ENCODE data around the gene OPN1MW3.
A peak's percentile ranks its signal among the peaks of the same experiment; 100 is the strongest.
"Not testable (repeated sequence)": the region's sequence is repeated elsewhere in the genome, so short reads cannot be mapped to it uniquely, and the experiment has no call there.

Gene OPN1MW3

DNA sequence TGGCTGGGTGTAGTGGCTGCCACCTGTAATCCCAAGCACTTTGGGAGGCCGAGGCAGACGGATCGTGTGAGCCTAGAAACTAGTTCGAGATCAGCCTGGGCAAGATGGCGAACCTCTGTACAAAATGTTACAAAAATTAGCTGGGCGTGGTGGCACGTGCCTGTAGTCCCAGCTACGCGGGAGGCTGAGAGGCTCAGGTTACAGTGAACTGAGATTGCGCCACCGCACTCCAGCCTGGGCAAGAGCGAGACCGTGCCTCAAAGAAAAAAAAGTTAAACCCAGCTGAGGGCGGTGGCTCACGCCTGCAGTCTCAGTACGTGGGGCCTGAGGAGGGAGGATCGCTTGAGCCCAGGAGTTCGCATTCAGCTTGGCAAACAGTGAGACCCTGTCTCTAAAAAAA, 39.3 kb downstream of the OPN1MW3 start:
- DNase-seq (ENCODE audit: low read depth in 2 of 2) = no peak

- DNase-seq (ENCODE audit: low read depth in 2 of 2) = no peak
Measured at GRCh38 chrX:154298312-154298711, 40.9 kb downstream of the OPN1MW3 start.

- DNase-seq (ENCODE audit: low read depth in 2 of 2) = no peak
Measured at GRCh38 chrX:154300816-154301215, 43.4 kb downstream of the OPN1MW3 start.

DNA sequence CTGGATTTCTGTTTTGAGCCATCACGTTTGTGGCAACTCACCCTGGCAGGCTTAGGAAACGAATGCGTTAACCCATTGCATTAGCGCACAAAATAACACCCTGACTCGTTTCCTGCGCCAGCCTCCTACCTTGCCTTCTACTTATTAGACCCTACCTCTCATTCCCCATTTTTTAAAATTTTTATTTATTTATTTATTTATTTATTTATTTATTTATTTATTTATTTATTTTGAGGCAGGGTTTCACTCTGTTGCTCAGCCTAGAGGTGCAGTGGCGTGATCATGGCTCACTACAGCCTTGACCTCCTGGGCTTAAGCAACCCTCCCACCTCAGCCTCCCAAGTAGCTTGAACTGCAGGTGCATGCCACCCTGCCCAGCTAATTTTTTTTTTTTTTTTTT, 45.6 kb downstream of the OPN1MW3 start:
- DNase-seq (ENCODE audit: low read depth in 2 of 2) = not testable (repeated sequence)

- no peak for DNase-seq (ENCODE audit: low read depth in 2 of 2)
Measured at GRCh38 chrX:154303476-154303875, 46.1 kb downstream of the OPN1MW3 start.

DNA sequence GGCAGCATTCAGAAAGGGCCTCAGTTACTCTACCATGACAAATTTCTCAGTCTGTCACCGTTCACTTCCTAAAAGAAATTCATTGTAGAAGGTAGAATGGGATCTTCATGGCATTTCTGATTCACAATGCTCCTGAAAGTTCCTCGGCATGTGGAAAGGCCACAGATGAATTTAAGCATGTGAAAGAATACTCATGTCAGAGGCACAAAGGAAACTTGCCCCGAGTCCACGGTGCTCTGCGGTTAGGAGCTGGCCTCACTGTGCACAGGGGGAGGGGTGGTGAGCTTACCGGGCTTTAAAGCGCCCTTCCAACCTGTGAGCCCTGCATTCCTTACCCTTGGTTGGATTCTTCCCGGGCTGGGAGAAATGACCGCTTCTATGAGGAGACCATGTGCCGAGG, 47.5 kb downstream of the OPN1MW3 start:
- no peak for DNase-seq (ENCODE audit: low read depth in 2 of 2)

- no peak for DNase-seq (ENCODE audit: low read depth in 2 of 2)
Measured at GRCh38 chrX:154305541-154306205, 48.3 kb downstream of the OPN1MW3 start.

GRCh38 chrX:154307202-154307601, 49.8 kb downstream of the OPN1MW3 start:
- DNase-seq (ENCODE audit: low read depth in 2 of 2) = no peak

- peak; percentile 51 to 82 for DNase-seq (ENCODE audit: low read depth in 2 of 2)
Measured at GRCh38 chrX:154308108-154308946, 50.9 kb downstream of the OPN1MW3 start.

GRCh38 chrX:154309041-154309775, 51.8 kb downstream of the OPN1MW3 start:
- no peak for DNase-seq (ENCODE audit: low read depth in 2 of 2)

- DNase-seq (ENCODE audit: low read depth in 2 of 2) = no peak
Measured at GRCh38 chrX:154310616-154311536, 53.5 kb downstream of the OPN1MW3 start.

- DNase-seq (ENCODE audit: low read depth in 2 of 2) = no peak
Measured at GRCh38 chrX:154312116-154312515, 54.7 kb downstream of the OPN1MW3 start.

DNA sequence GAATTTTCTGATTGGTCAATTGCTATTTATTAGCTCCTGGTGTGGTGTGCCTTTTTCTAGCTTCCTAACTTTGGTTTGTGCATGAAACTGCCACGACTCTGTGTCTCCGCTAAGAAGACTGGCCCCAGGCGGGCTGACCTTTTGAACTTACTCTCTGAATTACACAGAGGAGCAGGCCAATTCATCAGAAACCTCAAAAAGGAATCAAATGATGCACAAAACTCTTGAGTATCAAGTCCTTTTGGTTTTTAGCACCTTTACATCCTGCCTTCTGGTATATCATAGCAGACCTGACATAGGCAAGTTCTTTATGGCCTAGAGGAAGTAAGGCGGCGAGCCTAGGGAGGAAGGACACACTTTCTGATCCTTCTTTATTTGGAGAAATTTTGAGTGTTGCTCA, 55.8 kb downstream of the OPN1MW3 start:
- peak in 1 of 2 donors; percentile 16 for DNase-seq (ENCODE audit: low read depth in 2 of 2)

GRCh38 chrX:154315416-154315815, 58.0 kb downstream of the OPN1MW3 start:
- DNase-seq (ENCODE audit: low read depth in 2 of 2) = no peak

GRCh38 chrX:154317391-154317995, 60.1 kb downstream of the OPN1MW3 start:
- no peak for DNase-seq (ENCODE audit: low read depth in 2 of 2)

DNA sequence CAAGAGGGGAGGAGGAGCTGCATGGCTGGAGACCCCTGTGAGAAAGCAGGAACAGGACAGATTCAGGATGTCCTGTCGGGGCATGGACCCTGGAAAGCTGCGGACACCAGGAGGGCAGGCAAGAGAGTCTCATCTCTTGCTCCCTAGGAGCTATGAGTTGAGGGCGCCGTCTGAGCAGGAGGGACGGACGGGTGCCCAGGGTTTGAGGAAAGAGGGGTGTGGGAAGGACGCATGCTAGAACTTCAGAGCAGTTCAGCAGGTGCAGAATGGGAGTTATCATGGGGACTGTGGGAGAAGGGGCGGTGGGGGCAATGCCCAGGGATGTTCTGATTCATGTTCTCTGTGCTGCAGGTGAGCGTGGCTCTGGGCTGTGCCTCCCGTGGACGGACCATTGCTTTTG, 63.0 kb downstream of the OPN1MW3 start:
- DNase-seq (ENCODE audit: low read depth in 2 of 2) = no peak

All from stimulated activated CD4-positive, alpha-beta T cell treated with anti-CD3 and anti-CD28 coated beads, Interleukin-15, amount 100 ng/mL, for 48 hours (primary cell).